ENCODE measurements around the gene CEBPB.

CEBPB gene

GRCh38 chr20:50227506-50227905, 36.9 kb downstream of the CEBPB start:
- no peak for DNase-seq (ENCODE audit: low read depth in 2 of 2)

DNA sequence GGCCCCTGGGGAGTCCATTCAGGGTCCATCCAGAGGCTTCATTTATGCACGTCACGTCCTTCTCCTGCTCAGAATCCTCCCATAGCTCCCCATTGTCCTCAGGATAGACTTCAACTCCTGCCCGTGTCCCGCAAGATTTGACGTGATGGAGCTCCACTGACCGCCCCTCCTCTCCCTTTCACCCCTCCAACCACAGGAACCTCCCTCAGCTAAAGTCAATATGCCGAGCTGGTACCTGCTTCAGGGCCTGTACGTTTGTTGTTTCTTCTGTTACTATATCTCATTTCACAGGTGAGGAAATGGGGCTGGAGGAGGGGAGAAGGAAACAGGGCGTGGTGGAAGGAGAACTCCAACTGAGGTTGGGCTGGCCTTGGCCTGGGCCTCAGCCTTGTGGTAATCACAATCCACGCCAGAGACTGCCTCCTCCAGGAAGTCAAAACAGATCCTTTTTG, 38.6 kb downstream of the CEBPB start:
- no peak for DNase-seq (ENCODE audit: low read depth in 2 of 2)

GRCh38 chr20:50230184-50230583, 39.6 kb downstream of the CEBPB start:
- no peak for DNase-seq (ENCODE audit: low read depth in 2 of 2)

- DNase-seq (ENCODE audit: low read depth in 2 of 2): no peak
Measured at GRCh38 chr20:50230871-50231560, 40.4 kb downstream of the CEBPB start.

GRCh38 chr20:50231854-50232253, 41.2 kb downstream of the CEBPB start:
- DNase-seq (ENCODE audit: low read depth in 2 of 2): no peak

- DNase-seq (ENCODE audit: low read depth in 2 of 2): no peak
Measured at GRCh38 chr20:50232651-50233324, 42.2 kb downstream of the CEBPB start.

GRCh38 chr20:50233325-50234212, 42.9 kb downstream of the CEBPB start:
- DNase-seq (ENCODE audit: low read depth in 2 of 2): no peak

- no peak for DNase-seq (ENCODE audit: low read depth in 2 of 2)
Measured at GRCh38 chr20:50234288-50234687, 43.7 kb downstream of the CEBPB start.

- DNase-seq (ENCODE audit: low read depth in 2 of 2): no peak
Measured at GRCh38 chr20:50237349-50237748, 46.7 kb downstream of the CEBPB start.

GRCh38 chr20:50238081-50238800, 47.6 kb downstream of the CEBPB start:
- no peak for DNase-seq (ENCODE audit: low read depth in 2 of 2)

DNA sequence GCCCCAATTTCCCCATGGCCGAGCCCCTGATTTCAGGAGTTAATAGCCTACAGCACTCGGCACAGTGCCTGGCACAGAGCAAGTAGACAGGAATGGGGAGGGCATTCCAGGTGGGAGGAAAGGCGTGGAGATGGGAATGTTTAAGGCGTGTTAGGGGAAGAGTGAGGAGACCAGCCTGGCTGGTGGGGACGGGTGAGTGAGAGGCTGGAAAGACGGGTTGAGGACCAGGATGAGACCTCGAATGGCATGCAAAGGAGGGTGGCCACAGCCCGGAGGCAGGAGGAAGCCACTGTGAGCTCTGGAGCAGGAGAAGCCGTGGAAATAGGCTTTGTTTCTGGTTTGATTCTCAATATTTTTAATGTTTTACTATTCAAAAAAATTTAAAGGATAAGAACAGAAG, 49.5 kb downstream of the CEBPB start:
- no peak for DNase-seq (ENCODE audit: low read depth in 2 of 2)

- no peak for DNase-seq (ENCODE audit: low read depth in 2 of 2)
Measured at GRCh38 chr20:50242178-50242514, 51.5 kb downstream of the CEBPB start.

Measured in stimulated activated CD4-positive, alpha-beta T cell treated with anti-CD3 and anti-CD28 coated beads, Interleukin-15, amount 100 ng/mL, for 48 hours (primary cell).